Activated CD8-positive, alpha-beta T cell treated with anti-CD3 and anti-CD28 coated beads, Interleukin-2, amount 10 ng/mL, durations not matched to agents 7 days and 5 days (primary cell): ENCODE results near the gene DNAH7. TPM values are rescaled to one million over a fixed set of nuclear protein-coding genes. Genes with fewer than 3 reads are reported as not detected.
"Not testable (repeated sequence)": the region's sequence is repeated elsewhere in the genome, so short reads cannot be mapped to it uniquely, and the experiment has no call there.

ENCODE experiments used
- ATAC-seq: fragments of 150-1000 bp; cut with Tn5 transposase; one replicate; pipeline ENCODE4 v1.10.0; 2021; ENCODE audit warnings: moderate library complexity
- CTCF ChIA-PET: fragments of 350-600 bp; sonication (Branson Sonifier 250); formaldehyde crosslinking; loops from one replicate; lab custom pipeline; 2021; ENCODE audit warnings: antibody characterized with exemption; lab: Charles Lee
- POLR2A ChIA-PET: fragments of 350-600 bp; sonication (Branson Sonifier 250); formaldehyde crosslinking; loops from one replicate; lab custom pipeline; 2021; ENCODE audit warnings: antibody characterized with exemption; lab: Charles Lee
- DNase-seq: peaks from one replicate; pipeline ENCODE4 v3.0.0-alpha.2; 2020
- H3K27ac Mint-ChIP-seq: one replicate; pipeline ENCODE4 v1.8.0; 2021; ENCODE audit warnings: mild to moderate bottlenecking, mixed read lengths
- H3K27me3 Mint-ChIP-seq: one replicate; pipeline ENCODE4 v1.8.0; 2021; ENCODE audit warnings: low read depth, mixed read lengths
- H3K36me3 Mint-ChIP-seq: one replicate; pipeline ENCODE4 v1.8.0; 2021; ENCODE audit warnings: low read depth, mixed read lengths
- H3K4me1 Mint-ChIP-seq: one replicate; pipeline ENCODE4 v1.8.0; 2021; ENCODE audit warnings: low read depth, mixed read lengths
- H3K4me3 Mint-ChIP-seq: one replicate; pipeline ENCODE4 v1.8.0; 2021; ENCODE audit warnings: mild to moderate bottlenecking, mixed read lengths
- H3K9me3 Mint-ChIP-seq: one replicate; pipeline ENCODE4 v1.8.0; 2022; ENCODE audit warnings: mixed read lengths; ENCODE audit not compliant: insufficient read depth
- total RNA-seq, 2 experiments: library from RNA; stranded (reverse); gene quantifications; one replicate each; pipeline ENCODE4 v1.2.3, GENCODE V29; 2021

The DNAH7 gene
- total RNA-seq, 2 experiments from 2014 or later = not detected

DNA sequence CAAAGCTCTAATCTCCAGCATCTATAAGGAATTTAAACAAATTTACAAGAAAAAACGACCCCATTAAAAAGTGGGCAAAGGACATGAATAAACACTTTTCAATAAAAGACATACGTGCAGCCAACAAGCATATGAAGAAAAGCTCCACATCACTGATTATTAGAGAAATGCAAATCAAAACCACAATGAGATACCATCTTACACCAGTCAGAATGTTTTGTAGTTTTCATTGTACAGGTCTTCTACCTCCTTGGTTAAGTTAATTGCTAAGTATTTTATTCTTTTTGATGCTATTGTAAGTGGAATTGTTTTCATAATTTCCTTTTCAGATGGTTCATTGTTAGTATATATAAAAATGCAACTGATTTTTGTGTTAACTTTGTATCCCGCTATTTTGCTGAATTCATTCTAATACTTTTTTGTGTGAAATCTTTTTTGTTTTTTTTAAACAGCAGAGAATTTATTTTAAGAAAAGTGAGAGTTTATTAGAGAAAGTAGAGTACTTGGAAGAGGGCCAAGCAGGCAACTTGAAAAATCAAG is 370.9 kb downstream of the DNAH7 start:
- CTCF ChIA-PET = no interaction called here
- no peak overlapping the region for H3K4me3 Mint-ChIP-seq
- ATAC-seq = no peak

DNA sequence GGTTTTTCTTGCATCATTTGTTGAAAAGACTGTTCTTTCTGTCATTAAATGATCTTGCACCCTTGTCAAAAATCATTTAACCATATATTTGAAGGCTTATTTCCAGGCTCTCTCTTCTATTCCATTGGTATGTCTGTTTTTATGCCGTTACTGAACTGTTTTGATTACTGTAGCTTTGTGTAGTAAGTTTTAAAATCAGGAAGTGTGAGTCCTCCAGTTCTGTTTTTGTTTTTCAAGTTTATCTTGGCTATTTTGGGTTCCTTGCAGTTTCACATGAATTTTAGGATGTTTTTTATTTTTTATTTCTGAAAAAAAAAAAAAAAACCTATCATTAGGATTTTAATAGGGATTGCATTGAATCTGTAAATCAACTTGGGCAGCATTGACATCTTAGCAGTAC is 372.6 kb downstream of the DNAH7 start:
- peaks cover 29% of the 10 kb centered on the region for H3K4me1 Mint-ChIP-seq
- no peak overlapping the region for H3K4me3 Mint-ChIP-seq
- peaks cover 34% of the 10 kb centered on the region for H3K9me3 Mint-ChIP-seq
- H3K27ac Mint-ChIP-seq = no peak overlapping the region
- ChIA-PET POLR2A (no interaction called here), CTCF (no interaction called here)
- DNase-seq = no peak
- no peaks in the 10 kb centered on the region for H3K27me3 Mint-ChIP-seq
- peaks cover 77% of the 10 kb centered on the region for H3K36me3 Mint-ChIP-seq
- ATAC-seq = no peak

More for the DNA sequence above, 370.9 kb downstream of the DNAH7 start:
- H3K36me3 Mint-ChIP-seq = peaks cover 73% of the 10 kb centered on the region
- H3K27me3 Mint-ChIP-seq = no peaks in the 10 kb centered on the region
- H3K4me1 Mint-ChIP-seq = peaks cover 21% of the 10 kb centered on the region
- H3K9me3 Mint-ChIP-seq = peaks cover 30% of the 10 kb centered on the region
- no peak for DNase-seq
- no peak overlapping the region for H3K27ac Mint-ChIP-seq
- POLR2A ChIA-PET = no interaction called here

DNA sequence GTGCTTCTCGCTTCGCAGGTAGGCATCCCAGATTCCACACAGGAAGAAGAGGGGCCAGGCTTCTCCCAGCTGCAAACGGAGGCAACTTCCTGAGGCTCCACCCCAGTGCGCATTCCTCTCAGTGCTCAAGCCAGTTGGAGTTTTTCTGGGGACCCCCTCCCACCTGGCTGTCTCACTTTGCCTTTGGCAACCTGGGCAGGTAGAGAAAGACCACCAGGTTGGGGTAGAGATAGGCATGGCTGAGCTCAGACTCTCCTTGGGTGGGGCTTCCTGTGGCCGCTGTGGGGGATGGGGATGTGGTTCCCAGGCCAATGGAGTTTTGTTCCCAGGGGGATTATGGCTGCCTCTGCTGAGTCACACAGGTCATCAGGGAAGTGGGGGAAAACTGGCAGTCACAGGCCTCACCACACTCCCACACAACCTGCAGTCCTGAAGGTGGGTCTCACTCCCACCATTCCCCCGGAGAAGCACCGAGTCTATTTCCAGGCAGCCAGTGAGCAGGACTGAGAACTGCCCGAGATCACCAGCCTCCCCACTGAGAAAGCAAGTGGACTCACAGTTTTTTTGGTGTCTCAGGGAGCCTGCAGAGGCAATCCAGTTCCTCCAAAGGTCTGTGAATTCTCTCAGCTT is 373.5 kb downstream of the DNAH7 start:
- H3K36me3 Mint-ChIP-seq = peaks cover 78% of the 10 kb centered on the region
- peaks cover 29% of the 10 kb centered on the region for H3K9me3 Mint-ChIP-seq
- H3K27me3 Mint-ChIP-seq = no peaks in the 10 kb centered on the region
- ATAC-seq (no peak), DNase-seq (no peak)
- H3K4me1 Mint-ChIP-seq = peaks cover 29% of the 10 kb centered on the region
- H3K27ac Mint-ChIP-seq = no peak overlapping the region
- no peak overlapping the region for H3K4me3 Mint-ChIP-seq
- ChIA-PET CTCF (no interaction called here), POLR2A (interaction anchor here (0.6 kb wide), 1 partner anchor 202 kb away, joined by 3 read pairs; no protein-coding TSS in a partner anchor)

DNA sequence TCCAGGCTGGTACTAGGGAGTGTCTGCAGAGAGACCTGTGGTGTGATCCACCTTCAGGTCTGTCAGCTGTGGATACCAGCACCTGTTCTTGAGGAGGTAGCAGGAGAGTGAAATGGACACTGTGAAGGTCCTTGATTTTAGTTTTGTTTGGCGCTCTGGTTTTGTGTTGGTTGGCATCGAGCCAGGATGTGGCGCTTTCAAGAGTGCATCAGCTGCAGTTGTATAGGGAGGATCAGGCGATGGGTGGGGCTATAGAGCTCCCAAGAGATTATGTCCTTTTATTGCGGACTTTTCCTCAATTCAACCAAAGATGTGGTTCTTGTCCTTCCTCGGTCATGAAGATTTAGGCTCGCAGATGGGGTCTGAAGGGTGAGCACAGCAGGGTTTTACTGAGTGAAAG is 374.1 kb downstream of the DNAH7 start:
- ChIA-PET POLR2A (interaction anchor here (0.6 kb wide), 1 partner anchor 202 kb away, joined by 3 read pairs; no protein-coding TSS in a partner anchor), CTCF (no interaction called here)
- DNase-seq = no peak
- H3K4me1 Mint-ChIP-seq = peaks cover 29% of the 10 kb centered on the region
- H3K27me3 Mint-ChIP-seq = no peaks in the 10 kb centered on the region
- no peak overlapping the region for H3K27ac Mint-ChIP-seq
- ATAC-seq = no peak
- peaks cover 76% of the 10 kb centered on the region for H3K36me3 Mint-ChIP-seq
- no peak overlapping the region for H3K4me3 Mint-ChIP-seq
- H3K9me3 Mint-ChIP-seq = peaks cover 24% of the 10 kb centered on the region

DNA sequence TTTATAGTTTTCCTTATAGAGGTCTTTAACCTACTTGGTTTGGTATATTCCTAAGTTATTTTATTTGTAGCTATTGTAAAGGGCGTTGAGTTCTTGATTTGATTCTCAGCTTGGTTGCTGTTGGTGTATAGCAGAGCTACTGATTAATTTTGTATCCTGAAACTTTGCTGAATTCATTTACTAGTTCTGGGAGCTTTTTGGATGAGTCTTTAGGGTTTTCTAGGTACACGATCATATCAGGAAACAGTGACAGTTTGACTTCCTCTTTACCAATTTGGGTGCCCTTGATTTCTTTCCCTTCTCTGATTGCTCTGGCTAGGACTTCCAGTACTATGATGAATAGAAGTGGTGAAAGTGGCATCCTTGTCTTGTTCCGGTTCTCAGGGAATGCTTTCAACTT is 376.1 kb downstream of the DNAH7 start:
- peaks cover 24% of the 10 kb centered on the region for H3K4me1 Mint-ChIP-seq
- ATAC-seq = not testable (repeated sequence)

More for the DNA sequence above, 376.1 kb downstream of the DNAH7 start:
- Mint-ChIP-seq H3K27ac (peak overlapping the region; percentile 48), H3K9me3 (peaks cover 16% of the 10 kb centered on the region), H3K36me3 (peaks cover 64% of the 10 kb centered on the region)
- CTCF ChIA-PET, DNase-seq, H3K27me3 Mint-ChIP-seq, H3K4me3 Mint-ChIP-seq, POLR2A ChIA-PET: not testable (repeated sequence)

Other genes starting within 250 kb of the DNAH7 start
- gene STK17B, start 102.7 kb upstream of the DNAH7 start, total RNA-seq = 100 to 1,000 TPM; 453 to 469 TPM